NT2/D1 (cell line): Measurements from ENCODE around the gene ELMOD3.

Experiments used
- SUZ12 ChIP-seq: IDR thresholded peaks from 2 replicates; pipeline ENCODE4 v1.6.1; 2011; ENCODE audit not compliant: insufficient read length, insufficient read depth; ENCODE audit errors: extremely low read depth
- YY1 ChIP-seq: IDR thresholded peaks from 2 replicates; pipeline ENCODE4 v1.6.1; 2011; ENCODE audit not compliant: insufficient read length, insufficient read depth
- ZNF274 ChIP-seq: IDR thresholded peaks from 2 replicates; pipeline ENCODE4 v1.6.1; 2011; ENCODE audit warnings: mild to moderate bottlenecking, low read depth, low read length

DNA sequence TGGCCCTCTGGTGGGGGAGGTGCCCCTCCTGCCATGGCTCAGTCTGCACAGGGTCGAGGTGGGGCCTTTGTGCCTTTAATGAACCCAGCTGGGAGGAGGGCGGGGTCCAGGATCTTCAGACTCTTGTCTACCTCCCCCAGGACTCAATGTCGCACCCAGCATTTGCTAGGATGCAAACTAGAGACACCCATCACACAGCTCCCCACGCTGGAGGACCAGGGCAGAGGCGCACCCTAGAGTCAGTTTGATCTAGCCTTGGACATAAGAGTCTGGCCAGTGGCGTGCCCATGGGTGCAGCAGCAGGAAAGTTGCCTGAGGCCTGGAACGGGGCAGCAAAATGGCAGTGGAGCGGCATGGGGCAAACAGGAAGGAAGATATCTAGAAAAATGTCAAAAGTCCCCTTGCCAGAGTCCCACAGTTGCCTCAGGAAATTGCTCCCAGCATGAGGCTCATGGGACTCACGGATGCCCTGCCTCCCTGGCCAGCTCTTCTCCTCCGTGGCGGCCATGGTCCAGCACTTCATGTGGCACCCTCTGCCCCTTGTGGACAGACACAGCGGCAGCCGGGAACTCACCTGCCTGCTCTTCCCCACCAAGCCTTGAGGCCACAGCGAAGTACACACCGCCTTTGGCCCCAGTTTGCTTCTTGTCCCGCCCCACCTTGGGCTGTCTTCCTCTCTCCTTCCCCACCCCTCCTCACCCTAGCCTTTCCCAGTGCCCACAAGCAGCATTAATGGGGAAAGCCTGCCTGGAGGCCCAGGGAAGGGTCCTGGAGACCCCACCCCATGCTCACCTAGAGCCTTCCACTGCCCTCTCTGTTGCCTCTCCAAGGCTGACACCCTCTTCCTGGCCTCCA lies 81.6 kb downstream of the ELMOD3 start:
- TF ChIP-seq YY1 (no peak), SUZ12 (no peak), ZNF274 (no peak)
